ENCODE data around the gene MAGEH1. TPM values are rescaled to one million over a fixed set of nuclear protein-coding genes. Genes with fewer than 3 reads are reported as not detected.

The MAGEH1 gene
- total and polyA plus RNA-seq, 2 of the 4 experiments (the other 2 are of a cell fraction) = 22.4 to 29.2 TPM

DNA sequence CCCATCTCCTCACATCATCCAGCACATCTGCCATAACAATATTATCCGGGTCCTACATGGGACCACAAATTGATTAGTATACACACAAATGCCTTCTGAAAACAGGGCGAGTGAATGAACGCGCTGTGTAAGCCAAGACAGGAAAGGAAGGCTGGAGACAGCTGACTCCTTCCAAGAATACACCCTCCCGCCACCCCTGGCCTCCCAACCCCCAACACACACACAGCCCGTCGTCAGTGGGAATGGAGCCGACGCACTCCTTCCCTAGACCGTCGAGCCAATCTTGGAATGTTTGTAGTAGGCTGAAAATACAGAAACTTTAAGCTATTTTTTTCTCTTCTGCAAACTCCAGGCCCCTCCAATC, 319 bp upstream of the MAGEH1 start:
- Histone ChIP-seq H3K4ac (ENCODE audit: low read depth, low read length) (peak overlapping the region; percentile 40; the same call in 1 of the 2 replicates), H2BK20ac (ENCODE audit: low read depth, low read length) (no peak overlapping the region), H3K27ac (ENCODE audit: insufficient read depth, low read length) (peak overlapping the region; percentile 84), H2BK15ac (ENCODE audit: low read depth, low read length) (no peak overlapping the region), H3K56ac (ENCODE audit: extremely low read depth, insufficient read depth, low read length) (peak overlapping the region; percentile 46; the same call in 1 of the 2 replicates), H3K4me3 (ENCODE audit: insufficient read depth, low read depth, low read length) (peak overlapping the region; percentile 88), H4K5ac (ENCODE audit: low read depth, low read length) (peak overlapping the region; percentile 84), H2AFZ (replicated peaks; ENCODE audit: low read length, poor library complexity) (peak overlapping the region; percentile 87), H4K91ac (ENCODE audit: insufficient read depth, low read depth, low read length) (no peak overlapping the region), H3K4me1 (ENCODE audit: control insufficient read depth, insufficient read depth, low read length) (no peaks in the 10 kb centered on the region), H3K4me2 (ENCODE audit: low read depth, low read length) (peak overlapping the region; percentile 77), H3K18ac (ENCODE audit: low read depth, low read length) (0 out of 2 replicates have a peak overlapping the region, but pooled peaks have one; percentile 56), H3K9me1 (ENCODE audit: insufficient read depth, low read length) (no peaks in the 10 kb centered on the region), H3K79me1 (ENCODE audit: low read depth in 1 of 2, low read length in 2 of 2) (peaks cover 3 to 5% of the 10 kb centered on the region in 2 experiments; a peak in 2 of 4 replicates), H4K20me1 (ENCODE audit: insufficient read depth, low read length) (no peaks in the 10 kb centered on the region), H2BK5ac (ENCODE audit: low read depth, low read length, poor library complexity, severe bottlenecking) (peak overlapping the region; percentile 25), H4K8ac (ENCODE audit: low read depth in 2 of 2, low read length in 2 of 2) (peak overlapping the region; percentile 87 to 88; a peak in 3 of 4 replicates), H3K9ac (ENCODE audit: low read depth, low read length) (peak overlapping the region; percentile 86), H2AK5ac (ENCODE audit: low read depth, low read length) (no peak overlapping the region), H3K14ac (replicated peaks; ENCODE audit: low read depth, low read length) (no peak overlapping the region; the same call in 1 of the 2 replicates), H3K27me3 (ENCODE audit: control insufficient read depth, insufficient read depth, low read length) (no peaks in the 10 kb centered on the region), H3K9me3 (ENCODE audit: control insufficient read depth, insufficient read depth, low read length) (no peaks in the 10 kb centered on the region), H3K23ac (ENCODE audit: low read depth, low read length) (no peak overlapping the region), H2AK9ac (replicated peaks; ENCODE audit: low read depth, low read length, poor library complexity) (no peak overlapping the region), H3K36me3 (ENCODE audit: control insufficient read depth, insufficient read depth, low read length) (no peaks in the 10 kb centered on the region), H2BK120ac (ENCODE audit: low read depth, low read length) (no peak overlapping the region)
- no peak for TF ChIP-seq SMC3 (IDR thresholded peaks at IDR 0.05; ENCODE audit: low read depth, low read length)
- TF ChIP-seq, protein P1, sequence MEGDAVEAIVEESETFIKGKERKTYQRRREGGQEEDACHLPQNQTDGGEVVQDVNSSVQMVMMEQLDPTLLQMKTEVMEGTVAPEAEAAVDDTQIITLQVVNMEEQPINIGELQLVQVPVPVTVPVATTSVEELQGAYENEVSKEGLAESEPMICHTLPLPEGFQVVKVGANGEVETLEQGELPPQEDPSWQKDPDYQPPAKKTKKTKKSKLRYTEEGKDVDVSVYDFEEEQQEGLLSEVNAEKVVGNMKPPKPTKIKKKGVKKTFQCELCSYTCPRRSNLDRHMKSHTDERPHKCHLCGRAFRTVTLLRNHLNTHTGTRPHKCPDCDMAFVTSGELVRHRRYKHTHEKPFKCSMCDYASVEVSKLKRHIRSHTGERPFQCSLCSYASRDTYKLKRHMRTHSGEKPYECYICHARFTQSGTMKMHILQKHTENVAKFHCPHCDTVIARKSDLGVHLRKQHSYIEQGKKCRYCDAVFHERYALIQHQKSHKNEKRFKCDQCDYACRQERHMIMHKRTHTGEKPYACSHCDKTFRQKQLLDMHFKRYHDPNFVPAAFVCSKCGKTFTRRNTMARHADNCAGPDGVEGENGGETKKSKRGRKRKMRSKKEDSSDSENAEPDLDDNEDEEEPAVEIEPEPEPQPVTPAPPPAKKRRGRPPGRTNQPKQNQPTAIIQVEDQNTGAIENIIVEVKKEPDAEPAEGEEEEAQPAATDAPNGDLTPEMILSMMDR (conservative IDR thresholded peaks at IDR 0.05; ENCODE audit: low read depth, low read length) = no peak
- TF ChIP-seq RCOR1 (IDR thresholded peaks at IDR 0.05; ENCODE audit: insufficient replicate concordance, low read length) = no peak
- TF ChIP-seq MAZ (IDR thresholded peaks at IDR 0.05; ENCODE audit: borderline replicate concordance, low read depth, low read length) = no peak
- ChIA-PET CTCF (no interaction called here), POLR2A (ENCODE audit: unreplicated experiment) (interaction anchor here (0.7 kb wide), 1 partner anchor 905 kb away, joined by 6 read pairs; no protein-coding TSS in a partner anchor)
- in situ Hi-C loops (cut with MboI; ENCODE audit: low sequenced_read_pairs) = no loop called here
- intact Hi-C loops (cut with micrococcal nuclease) = no loop called here
- BruUV-seq (replicated peaks) = no TSS peak
- dilution Hi-C loops (cut with HindIII; ENCODE audit: low sequenced_read_pairs, unreplicated experiment) = no loop called here
- DNase-seq (no peak), ATAC-seq (ENCODE audit: low read depth) (peak; percentile 63)
- no CpG with 5 or more reads among the region's 11 CpGs for WGBS, 2 experiments (ENCODE audit: extremely low coverage in 2 of 2, insufficient read length in 1 of 2)
